AG09319 (cell line): ENCODE data around the gene BHLHE41.

Source experiments
- DNase-seq: peaks from one replicate; pipeline ENCODE4 v3.0.0-alpha.2; 2010; ENCODE audit warnings: low read depth; ENCODE audit errors: extremely low read depth
- TF ChIP-seq, protein P1 (sequence below): IDR thresholded peaks from 2 replicates; pipeline ENCODE4 v1.5.1; 2011; ENCODE audit warnings: low read depth, mild to moderate bottlenecking, inconsistent platforms, low read length, moderate library complexity

The BHLHE41 gene

DNA sequence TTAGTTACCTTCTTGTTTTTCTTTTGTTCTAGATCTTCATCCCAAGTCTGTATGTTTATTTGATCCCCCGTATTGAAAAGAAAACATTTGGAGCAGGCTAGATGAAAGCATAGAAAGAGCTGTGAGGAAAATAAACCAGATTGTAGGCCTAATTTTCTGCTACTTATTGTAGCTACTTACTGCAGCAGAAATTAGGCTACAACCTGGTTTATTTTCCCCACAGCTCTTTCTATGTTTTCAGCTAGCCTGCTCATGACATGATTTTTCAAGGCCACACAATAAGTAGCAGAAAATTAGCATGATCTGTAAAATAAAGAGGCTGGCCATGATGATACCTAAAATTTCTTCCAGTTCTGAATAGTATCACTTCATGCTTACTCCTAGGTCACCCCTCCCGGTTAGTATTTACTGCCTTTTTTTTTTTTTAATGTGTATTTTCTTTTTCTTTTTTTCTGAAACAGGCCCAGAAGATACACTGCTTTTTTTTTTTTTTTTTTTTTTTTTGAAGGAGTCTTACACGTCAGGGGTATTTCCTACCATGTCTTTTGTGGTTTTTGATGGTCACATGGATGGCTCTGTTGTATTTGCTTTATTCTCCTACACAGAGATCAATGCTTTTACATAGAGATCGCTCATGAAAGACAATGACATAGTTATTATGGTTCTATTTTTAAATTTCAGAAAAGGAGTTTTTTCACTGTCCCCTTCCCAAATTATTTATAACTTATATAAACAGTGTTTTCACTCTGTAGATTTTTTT is 32.3 kb downstream of the BHLHE41 start:
- TF ChIP-seq, protein P1, sequence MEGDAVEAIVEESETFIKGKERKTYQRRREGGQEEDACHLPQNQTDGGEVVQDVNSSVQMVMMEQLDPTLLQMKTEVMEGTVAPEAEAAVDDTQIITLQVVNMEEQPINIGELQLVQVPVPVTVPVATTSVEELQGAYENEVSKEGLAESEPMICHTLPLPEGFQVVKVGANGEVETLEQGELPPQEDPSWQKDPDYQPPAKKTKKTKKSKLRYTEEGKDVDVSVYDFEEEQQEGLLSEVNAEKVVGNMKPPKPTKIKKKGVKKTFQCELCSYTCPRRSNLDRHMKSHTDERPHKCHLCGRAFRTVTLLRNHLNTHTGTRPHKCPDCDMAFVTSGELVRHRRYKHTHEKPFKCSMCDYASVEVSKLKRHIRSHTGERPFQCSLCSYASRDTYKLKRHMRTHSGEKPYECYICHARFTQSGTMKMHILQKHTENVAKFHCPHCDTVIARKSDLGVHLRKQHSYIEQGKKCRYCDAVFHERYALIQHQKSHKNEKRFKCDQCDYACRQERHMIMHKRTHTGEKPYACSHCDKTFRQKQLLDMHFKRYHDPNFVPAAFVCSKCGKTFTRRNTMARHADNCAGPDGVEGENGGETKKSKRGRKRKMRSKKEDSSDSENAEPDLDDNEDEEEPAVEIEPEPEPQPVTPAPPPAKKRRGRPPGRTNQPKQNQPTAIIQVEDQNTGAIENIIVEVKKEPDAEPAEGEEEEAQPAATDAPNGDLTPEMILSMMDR = no peak
- DNase-seq = no peak

DNA sequence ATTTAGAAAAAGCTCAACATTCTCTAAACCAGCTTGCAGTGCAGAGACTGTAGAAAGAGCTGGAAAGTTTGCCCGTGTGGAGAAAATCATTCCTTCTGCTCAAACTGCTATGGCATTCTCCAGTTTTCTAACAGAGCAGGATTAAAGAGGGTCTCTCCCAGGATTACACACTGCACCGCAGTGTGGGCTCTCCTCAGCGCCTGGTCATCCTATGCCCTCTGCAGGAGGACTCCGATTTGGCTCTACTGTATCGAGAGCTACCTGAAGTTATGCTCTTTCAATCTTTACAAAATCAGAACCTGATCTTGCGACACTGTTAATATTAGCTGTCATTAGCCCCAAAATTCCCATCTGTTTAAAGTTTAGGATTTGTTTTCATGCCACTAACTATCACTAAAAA is 33.0 kb downstream of the BHLHE41 start:
- TF ChIP-seq, protein P1 = peak; percentile 55
- DNase-seq = no peak

DNA sequence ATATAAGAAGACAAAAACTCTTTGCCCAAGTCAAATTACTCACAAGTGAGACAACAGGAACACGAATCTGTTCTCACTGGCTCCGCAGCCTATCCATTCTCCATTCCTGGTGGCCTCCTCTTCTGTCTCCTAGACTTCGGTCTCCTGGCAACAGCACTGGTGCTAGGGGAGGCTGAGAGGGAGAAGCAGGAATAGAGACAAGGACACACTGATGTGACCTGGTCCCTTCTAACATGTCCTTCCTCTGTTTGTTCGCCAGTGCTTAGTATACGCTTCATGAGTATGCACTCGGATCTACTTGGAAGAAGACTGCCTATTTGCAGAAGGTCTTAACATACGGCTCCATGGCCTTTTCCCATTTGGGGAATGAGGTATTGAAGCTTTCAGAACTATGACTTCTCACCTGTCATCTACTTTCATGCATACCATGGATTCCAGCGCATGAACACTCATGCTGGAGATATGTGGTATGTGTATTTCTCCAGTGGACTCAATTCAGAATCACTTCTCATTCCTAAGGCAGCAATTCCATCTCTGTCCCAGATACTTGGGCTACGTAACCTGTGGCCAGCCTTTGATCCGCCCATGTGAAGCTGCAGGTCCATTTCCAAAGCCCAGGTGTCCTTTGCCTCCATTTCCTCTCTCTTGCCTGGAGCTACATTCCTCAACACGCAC is 33.9 kb downstream of the BHLHE41 start:
- TF ChIP-seq, protein P1 = no peak
- no peak for DNase-seq

DNA sequence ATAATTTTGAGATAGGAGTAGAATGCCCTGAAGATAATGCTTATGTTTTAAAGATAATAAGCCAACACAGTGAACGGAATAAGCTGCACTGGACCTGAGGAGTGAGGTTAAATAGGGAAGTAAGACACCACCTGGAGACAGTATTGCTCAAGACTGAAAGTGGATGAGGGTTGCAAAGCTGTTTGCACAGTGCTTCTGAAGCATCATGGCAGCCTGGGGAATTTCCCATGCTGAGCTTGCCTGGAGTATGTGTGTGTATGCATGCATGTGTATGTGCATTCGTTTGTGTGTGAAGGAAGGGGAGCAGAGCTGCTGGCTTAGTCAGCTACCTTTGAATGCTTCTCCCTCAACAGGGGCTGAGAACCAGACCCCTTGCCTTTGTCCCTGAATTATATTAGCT is 35.8 kb downstream of the BHLHE41 start:
- TF ChIP-seq, protein P1 = no peak
- no peak for DNase-seq

DNA sequence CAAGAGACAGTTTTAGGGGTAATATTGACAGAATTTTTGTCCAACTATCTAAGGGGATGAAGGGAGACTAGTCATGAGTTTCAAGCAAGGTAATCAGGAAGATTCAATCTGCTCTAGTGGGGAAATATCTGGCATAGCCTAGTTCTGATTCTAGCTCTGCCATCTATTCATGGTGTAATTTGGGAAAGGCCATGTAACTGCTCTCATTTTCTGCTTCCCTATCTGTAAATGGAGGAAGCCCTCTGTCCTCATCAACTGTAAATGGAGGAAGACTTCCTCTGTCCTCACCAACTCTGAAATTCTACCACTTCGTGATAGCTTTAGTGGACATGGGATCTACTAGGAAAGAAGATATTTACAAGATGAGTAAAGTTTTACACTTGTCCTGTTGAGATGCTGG is 37.9 kb downstream of the BHLHE41 start:
- DNase-seq = no peak
- TF ChIP-seq, protein P1 = no peak

DNA sequence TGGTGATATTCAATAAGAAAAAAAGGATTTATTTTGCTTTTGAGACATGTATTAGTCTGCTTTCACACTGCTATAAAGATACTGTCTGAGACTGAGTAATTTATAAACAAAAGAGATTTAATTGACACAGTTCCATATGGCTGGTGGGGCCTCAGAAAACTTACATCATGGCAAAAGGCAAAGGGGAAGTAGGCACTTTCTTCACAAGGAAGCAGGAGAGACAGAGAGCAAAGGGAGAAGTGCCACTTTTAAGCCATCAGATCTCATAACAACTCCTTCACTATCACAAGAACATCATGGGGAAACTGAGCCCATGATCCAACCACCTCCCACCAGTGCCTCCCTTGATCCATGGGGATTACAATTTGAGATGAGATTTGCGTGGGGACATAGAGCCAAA is 43.9 kb downstream of the BHLHE41 start:
- TF ChIP-seq, protein P1 = no peak
- no peak for DNase-seq
